HUES64 (cell line): ENCODE results near the gene C6.
"Not testable (repeated sequence)": the region's sequence is repeated elsewhere in the genome, so short reads cannot be mapped to it uniquely, and the experiment has no call there.

Source experiments
- H3K27ac ChIP-seq: 2 replicates; pipeline ENCODE4 v1.7.0; 2013; ENCODE audit warnings: low read depth, low read length, inconsistent platforms
- H3K27me3 ChIP-seq: 2 replicates; pipeline ENCODE4 v1.6.1; 2013; ENCODE audit warnings: mild to moderate bottlenecking, low read length; ENCODE audit not compliant: insufficient read depth
- H3K36me3 ChIP-seq: 2 replicates; pipeline ENCODE4 v1.6.1; 2013; ENCODE audit warnings: mild to moderate bottlenecking, low read length; ENCODE audit not compliant: insufficient read depth
- H3K4me1 ChIP-seq: 2 replicates; pipeline ENCODE4 v1.6.1; 2013; ENCODE audit warnings: mild to moderate bottlenecking, low read length, moderate library complexity; ENCODE audit not compliant: insufficient read depth
- H3K4me3 ChIP-seq: 2 replicates; pipeline ENCODE4 v1.5.1; 2013; ENCODE audit warnings: mild to moderate bottlenecking, low read length, moderate library complexity
- H3K9ac ChIP-seq: 2 replicates; pipeline ENCODE4 v1.6.1; 2013; ENCODE audit warnings: mild to moderate bottlenecking, low read depth, low read length
- H3K9me3 ChIP-seq: 2 replicates; pipeline ENCODE4 v1.6.1; 2013; ENCODE audit warnings: low read depth, low read length; ENCODE audit not compliant: insufficient read depth
- WGBS: fragments of 150-250, 120-280 bp; methylation state at CpG from one replicate; pipeline ENCODE4 v1.1.7; 2013; ENCODE audit warnings: missing lambda C conversion rate; 5-methylcytosine and 5-hydroxymethylcytosine counted together

Gene C6

GRCh38 chr5:41230276-41230675 is 16.9 kb upstream of the C6 start:
- not testable (repeated sequence) for H3K9ac ChIP-seq, H3K27ac ChIP-seq, H3K36me3 ChIP-seq, H3K27me3 ChIP-seq, H3K4me1 ChIP-seq, H3K4me3 ChIP-seq
- WGBS = no CpG with 5 or more reads among the region's 1 CpG
- H3K9me3 ChIP-seq = peaks cover 18% of the 10 kb centered on the region

- H3K4me3 ChIP-seq = no peak overlapping the region
- no peaks in the 10 kb centered on the region for H3K9me3 ChIP-seq
- no peaks in the 10 kb centered on the region for H3K36me3 ChIP-seq
- no peaks in the 10 kb centered on the region for H3K27me3 ChIP-seq
- peaks cover 15% of the 10 kb centered on the region for H3K4me1 ChIP-seq
- no peak overlapping the region for H3K27ac ChIP-seq
- WGBS = no CpG with 5 or more reads among the region's 2 CpGs
- H3K9ac ChIP-seq = no peak overlapping the region
Measured at GRCh38 chr5:41223962-41224361, 10.6 kb upstream of the C6 start.

- Histone ChIP-seq H3K4me1 (peaks cover 15% of the 10 kb centered on the region), H3K9ac (no peak overlapping the region), H3K27ac (no peak overlapping the region), H3K36me3 (no peaks in the 10 kb centered on the region), H3K9me3 (no peaks in the 10 kb centered on the region), H3K4me3 (no peak overlapping the region), H3K27me3 (no peaks in the 10 kb centered on the region)
- WGBS = 83% methylated on average over 2 of the region's 2 CpGs
Measured at GRCh38 chr5:41219658-41220269, 6.4 kb upstream of the C6 start.

DNA sequence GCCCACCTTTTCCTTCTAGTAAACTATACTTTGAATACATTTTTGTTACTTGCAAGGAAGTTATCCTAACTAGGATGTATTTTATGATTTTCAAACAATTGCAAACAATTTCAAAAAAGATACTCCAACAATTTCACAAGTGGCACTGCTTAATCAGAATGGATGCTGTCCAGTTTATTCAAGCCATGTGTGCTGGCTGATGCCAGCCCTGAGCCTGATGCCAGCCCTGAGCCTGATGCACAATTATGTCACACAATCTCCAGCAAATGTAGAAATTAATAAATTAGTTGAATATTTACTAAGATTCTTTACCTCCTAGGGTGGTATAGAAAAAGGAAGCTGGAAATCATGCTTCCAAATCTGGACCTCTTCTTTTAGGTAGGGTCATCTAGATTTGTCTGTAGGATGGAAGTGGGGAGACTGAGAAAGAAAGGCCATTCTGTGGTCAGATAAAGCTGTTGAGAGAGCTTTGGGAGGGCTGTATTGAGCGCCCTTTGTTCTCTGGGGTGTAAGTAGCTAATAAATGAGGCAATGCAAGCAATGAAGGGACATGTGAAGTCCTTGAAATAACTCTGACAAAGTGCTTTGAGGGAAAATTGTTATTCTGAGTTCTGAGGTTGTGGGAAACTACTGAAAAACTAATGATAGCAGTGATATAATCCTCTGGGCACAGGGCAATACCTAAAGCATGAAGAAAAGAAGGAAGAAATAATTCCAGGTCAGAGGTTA is 5.8 kb upstream of the C6 start:
- H3K27me3 ChIP-seq = no peaks in the 10 kb centered on the region
- no peaks in the 10 kb centered on the region for H3K36me3 ChIP-seq

GRCh38 chr5:41214182-41214581 is 850 bp upstream of the C6 start:
- no peaks in the 10 kb centered on the region for H3K9me3 ChIP-seq
- no peak overlapping the region for H3K27ac ChIP-seq
- H3K4me1 ChIP-seq = no peaks in the 10 kb centered on the region
- H3K36me3 ChIP-seq = no peaks in the 10 kb centered on the region
- H3K27me3 ChIP-seq = no peaks in the 10 kb centered on the region
- no peak overlapping the region for H3K4me3 ChIP-seq
- H3K9ac ChIP-seq = no peak overlapping the region

More for the DNA sequence above, 5.8 kb upstream of the C6 start:
- 89% methylated on average over 1 of the region's 1 CpG for WGBS
- Histone ChIP-seq H3K27ac (no peak overlapping the region), H3K4me1 (peaks cover 15% of the 10 kb centered on the region), H3K9ac (no peak overlapping the region), H3K9me3 (no peaks in the 10 kb centered on the region), H3K4me3 (no peak overlapping the region)

DNA sequence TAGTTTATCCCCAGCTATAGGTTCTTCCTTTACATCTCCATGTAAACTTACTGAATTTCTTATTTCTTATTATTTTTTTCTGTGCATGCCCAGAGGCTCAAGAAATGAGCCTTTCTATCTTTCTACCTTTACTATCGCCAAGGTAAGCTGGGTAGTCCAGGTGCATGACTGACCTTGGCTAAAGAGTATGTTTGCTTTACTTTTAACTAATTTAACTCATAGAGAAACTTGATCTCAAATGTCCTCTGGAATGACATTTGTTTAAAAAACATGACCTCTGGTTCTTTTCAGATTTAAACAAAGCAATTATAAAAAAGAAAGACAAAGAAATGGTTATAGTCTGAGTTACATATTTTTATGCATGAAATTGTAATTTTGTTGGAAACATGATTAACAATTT is 397 bp downstream of the C6 start:
- no peak overlapping the region for H3K27ac ChIP-seq
- H3K4me3 ChIP-seq = no peak overlapping the region
- no peaks in the 10 kb centered on the region for H3K9me3 ChIP-seq
- no CpG with 5 or more reads among the region's 1 CpG for WGBS
- H3K9ac ChIP-seq = no peak overlapping the region
- no peaks in the 10 kb centered on the region for H3K36me3 ChIP-seq
- H3K27me3 ChIP-seq = no peaks in the 10 kb centered on the region
- H3K4me1 ChIP-seq = no peaks in the 10 kb centered on the region

GRCh38 chr5:41211417-41211816 is 1.9 kb downstream of the C6 start:
- Histone ChIP-seq H3K36me3 (no peaks in the 10 kb centered on the region), H3K9ac (no peak overlapping the region), H3K27me3 (no peaks in the 10 kb centered on the region), H3K4me3 (no peak overlapping the region), H3K27ac (no peak overlapping the region), H3K4me1 (no peaks in the 10 kb centered on the region), H3K9me3 (no peaks in the 10 kb centered on the region)
- 94% methylated on average over 4 of the region's 4 CpGs for WGBS

- not testable (repeated sequence) for H3K4me3 ChIP-seq, H3K36me3 ChIP-seq, H3K4me1 ChIP-seq, H3K9ac ChIP-seq, H3K27ac ChIP-seq, H3K27me3 ChIP-seq
- WGBS = 91% methylated on average over 8 of the region's 8 CpGs
- H3K9me3 ChIP-seq = peaks cover 18% of the 10 kb centered on the region
Measured at GRCh38 chr5:41205475-41205874, 7.9 kb downstream of the C6 start.

GRCh38 chr5:41203033-41203432 is 10.3 kb downstream of the C6 start:
- no peaks in the 10 kb centered on the region for H3K36me3 ChIP-seq
- H3K4me1 ChIP-seq = no peaks in the 10 kb centered on the region
- H3K4me3 ChIP-seq = no peak overlapping the region
- peaks cover 18% of the 10 kb centered on the region for H3K9me3 ChIP-seq
- no peaks in the 10 kb centered on the region for H3K27me3 ChIP-seq
- H3K27ac ChIP-seq = no peak overlapping the region
- WGBS = 82% methylated on average over 1 of the region's 2 CpGs
- no peak overlapping the region for H3K9ac ChIP-seq

GRCh38 chr5:41201082-41201772 is 12.1 kb downstream of the C6 start:
- WGBS = 100% methylated on average over 1 of the region's 1 CpG
- no peak overlapping the region for H3K4me3 ChIP-seq

DNA sequence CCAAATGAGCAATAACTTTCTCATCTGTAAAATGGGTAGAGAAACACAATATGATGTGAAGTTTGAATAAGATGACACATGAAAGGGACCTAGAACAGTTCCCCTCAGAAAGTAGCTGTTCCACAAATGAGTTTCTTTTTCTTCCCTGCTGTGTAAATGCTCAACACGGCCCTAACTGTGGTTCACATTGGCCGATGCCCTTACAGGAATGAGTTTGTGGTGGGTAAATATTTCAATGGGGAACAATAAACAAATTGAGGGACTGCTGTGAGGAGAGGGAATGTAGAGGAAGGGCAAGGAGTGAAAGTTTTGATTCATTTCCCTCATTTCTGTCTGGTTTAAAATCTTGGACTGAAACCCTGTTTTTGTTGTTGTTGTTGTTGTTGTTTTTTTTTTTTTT is 12.8 kb downstream of the C6 start:
- Histone ChIP-seq H3K4me1 (no peaks in the 10 kb centered on the region), H3K36me3 (no peaks in the 10 kb centered on the region), H3K4me3 (no peak overlapping the region), H3K27ac (no peak overlapping the region), H3K9me3 (peaks cover 16% of the 10 kb centered on the region), H3K27me3 (no peaks in the 10 kb centered on the region), H3K9ac (no peak overlapping the region)
- 80% methylated on average over 2 of the region's 2 CpGs for WGBS

More at GRCh38 chr5:41201082-41201772, 12.1 kb downstream of the C6 start:
- Histone ChIP-seq H3K36me3 (no peaks in the 10 kb centered on the region), H3K27me3 (no peaks in the 10 kb centered on the region), H3K9me3 (peaks cover 18% of the 10 kb centered on the region), H3K4me1 (no peaks in the 10 kb centered on the region), H3K27ac (no peak overlapping the region), H3K9ac (no peak overlapping the region)
